ENCODE results near the gene TYK2.

DNA sequence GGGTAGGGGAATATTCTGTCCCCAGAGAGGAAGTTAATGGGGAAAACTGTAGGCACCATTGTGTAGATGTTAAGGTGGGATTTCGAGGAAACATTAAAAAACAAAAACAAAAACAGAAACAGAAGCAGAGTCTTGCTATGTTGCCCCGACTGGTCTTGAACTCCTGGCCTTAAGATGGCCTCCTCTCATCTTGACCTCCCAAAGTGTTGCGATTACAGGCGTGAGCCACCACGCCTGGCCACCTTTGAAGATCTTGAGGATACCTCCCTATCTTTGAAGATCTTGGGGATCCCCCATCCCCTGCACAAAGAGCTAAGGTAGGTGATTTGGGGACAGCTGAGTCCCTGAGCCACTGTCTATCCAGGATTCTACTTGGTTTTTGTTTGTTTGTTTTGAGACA, 40.4 kb downstream of the TYK2 start:
- TF ChIP-seq POLR2AphosphoS5 (IDR thresholded peaks at IDR 0.05; ENCODE audit: low read depth, low read length) (no peak), SPI1 (IDR thresholded peaks at IDR 0.05; ENCODE audit: low read depth, low read length) (no peak), POLR2A (IDR thresholded peaks at IDR 0.05; ENCODE audit: low read depth, low read length) (no peak), TAF1 (IDR thresholded peaks at IDR 0.05; ENCODE audit: low read depth, low read length) (no peak), PAX5 (IDR thresholded peaks at IDR 0.05; ENCODE audit: insufficient read depth, low read length, severe bottlenecking) (no peak), POU2F2 (IDR thresholded peaks at IDR 0.05; ENCODE audit: low read depth, low read length) (no peak)

All from GM12891 (cell line).